GM21529 (cell line): ENCODE measurements around the gene PLEKHA7.

Experiments used
- ATAC-seq: cut with Tn5 transposase; IDR thresholded peaks from one replicate; pipeline ENCODE4 v1.9.1; 2021; ENCODE audit not compliant: unreplicated experiment

The PLEKHA7 gene

GRCh38 chr11:16815047-16815767 lies 199.0 kb downstream of the PLEKHA7 start:
- ATAC-seq: no peak

- no peak for ATAC-seq
Observed at GRCh38 chr11:16814410-16815046, 199.7 kb downstream of the PLEKHA7 start.

GRCh38 chr11:16813126-16813525 lies 201.1 kb downstream of the PLEKHA7 start:
- ATAC-seq: no peak

- ATAC-seq: no peak
Observed at GRCh38 chr11:16812274-16812673, 201.9 kb downstream of the PLEKHA7 start.

- no peak for ATAC-seq
Observed at GRCh38 chr11:16811136-16812020, 202.8 kb downstream of the PLEKHA7 start.

- no peak for ATAC-seq
Observed at GRCh38 chr11:16809886-16810668, 204.1 kb downstream of the PLEKHA7 start.

- no peak for ATAC-seq
Observed at GRCh38 chr11:16807306-16807705, 206.9 kb downstream of the PLEKHA7 start.

- ATAC-seq: no peak
Observed at GRCh38 chr11:16806791-16807190, 207.4 kb downstream of the PLEKHA7 start.

- no peak for ATAC-seq
Observed at GRCh38 chr11:16805938-16806337, 208.3 kb downstream of the PLEKHA7 start.

- ATAC-seq: no peak
Observed at GRCh38 chr11:16804104-16804947, 209.9 kb downstream of the PLEKHA7 start.

- no peak for ATAC-seq
Observed at GRCh38 chr11:16801288-16801980, 212.8 kb downstream of the PLEKHA7 start.

GRCh38 chr11:16800382-16800781 lies 213.8 kb downstream of the PLEKHA7 start:
- ATAC-seq: no peak

GRCh38 chr11:16799890-16800289 lies 214.3 kb downstream of the PLEKHA7 start:
- no peak for ATAC-seq

- no peak for ATAC-seq
Observed at GRCh38 chr11:16799221-16799620, 215.0 kb downstream of the PLEKHA7 start.

- no peak for ATAC-seq
Observed at GRCh38 chr11:16797776-16798175, 216.4 kb downstream of the PLEKHA7 start.

- no peak for ATAC-seq
Observed at GRCh38 chr11:16796311-16796710, 217.9 kb downstream of the PLEKHA7 start.

- no peak for ATAC-seq
Observed at GRCh38 chr11:16795146-16795545, 219.1 kb downstream of the PLEKHA7 start.

- no peak for ATAC-seq
Observed at GRCh38 chr11:16794047-16794818, 220.0 kb downstream of the PLEKHA7 start.

GRCh38 chr11:16793511-16793910 lies 220.7 kb downstream of the PLEKHA7 start:
- ATAC-seq: no peak
